ENCODE data around the gene TOP1.

- no peak for TF ChIP-seq YY1 (IDR thresholded peaks at IDR 0.05; ENCODE audit: insufficient read depth, insufficient read length)
- no peak for TF ChIP-seq SUZ12 (IDR thresholded peaks at IDR 0.05; ENCODE audit: extremely low read depth, insufficient read depth, insufficient read length)
Observed at GRCh38 chr20:41017448-41018042, 11.1 kb upstream of the TOP1 start.
